Neural progenitor cell (in vitro differentiated cells): Measurements from ENCODE around the gene OGDH. TPM values are rescaled to one million over a fixed set of nuclear protein-coding genes. Genes with fewer than 3 reads are reported as not detected.

Experiments used
- DNase-seq: peaks from one replicate; pipeline ENCODE4 v3.0.0-alpha.2; 2016; ENCODE audit warnings: low spot score
- H2AFZ ChIP-seq: fragments of 200-600 bp; sonication (generic); replicated peaks from 2 replicates; pipeline ENCODE4 v1.6.1; 2016; ENCODE audit warnings: antibody characterized with exemption
- H3F3A ChIP-seq: fragments of 200-600 bp; sonication (generic); 2 replicates; pipeline ENCODE4 v1.6.1; 2016; ENCODE audit warnings: antibody characterized with exemption, low read depth
- H3K27ac ChIP-seq: fragments of 200-600 bp; sonication (generic); 2 replicates; pipeline ENCODE4 v1.5.1; 2016; ENCODE audit warnings: mild to moderate bottlenecking
- H3K27me3 ChIP-seq: fragments of 200-600 bp; sonication (generic); 2 replicates; pipeline ENCODE4 v1.6.1; 2016; ENCODE audit warnings: mild to moderate bottlenecking, moderate library complexity
- H3K36me3 ChIP-seq: fragments of 200-600 bp; sonication (generic); 2 replicates; pipeline ENCODE4 v1.5.1; 2016
- H3K4me1 ChIP-seq: fragments of 200-600 bp; sonication (generic); 2 replicates; pipeline ENCODE4 v1.6.1; 2016; ENCODE audit warnings: mixed run types
- H3K4me2 ChIP-seq: fragments of 200-600 bp; sonication (generic); 2 replicates; pipeline ENCODE4 v1.6.1; 2016
- H3K4me3 ChIP-seq: fragments of 200-600 bp; sonication (generic); 2 replicates; pipeline ENCODE4 v1.5.1; 2016
- H3K79me2 ChIP-seq: fragments of 200-600 bp; sonication (generic); 2 replicates; pipeline ENCODE4 v1.6.1; 2016; ENCODE audit warnings: low read depth
- H3K9ac ChIP-seq: fragments of 200-600 bp; sonication (generic); 2 replicates; pipeline ENCODE4 v1.6.1; 2016
- H3K9me3 ChIP-seq: fragments of 200-600 bp; sonication (generic); 2 replicates; pipeline ENCODE4 v1.5.1; 2016; ENCODE audit warnings: low read depth
- H4K20me1 ChIP-seq: fragments of 200-600 bp; sonication (generic); 2 replicates; pipeline ENCODE4 v1.6.1; 2016; ENCODE audit warnings: low read depth
- H3K27ac Mint-ChIP-seq: 3 replicates; pipeline ENCODE4 v1.8.0; 2021; ENCODE audit warnings: mixed read lengths
- H3K27me3 Mint-ChIP-seq: 2 replicates; pipeline ENCODE4 v1.8.0; 2022; ENCODE audit warnings: low read depth, mild to moderate bottlenecking, inconsistent platforms, moderate library complexity, mixed read lengths; ENCODE audit not compliant: insufficient read depth
- H3K36me3 Mint-ChIP-seq: 3 replicates; pipeline ENCODE4 v1.8.0; 2021; ENCODE audit warnings: mixed read lengths
- H3K4me1 Mint-ChIP-seq: 3 replicates; pipeline ENCODE4 v1.8.0; 2021; ENCODE audit warnings: mixed read lengths
- H3K4me3 Mint-ChIP-seq: 3 replicates; pipeline ENCODE4 v1.8.0; 2021; ENCODE audit warnings: mild to moderate bottlenecking, moderate library complexity, mixed read lengths
- H3K9me3 Mint-ChIP-seq: 3 replicates; pipeline ENCODE4 v1.8.0; 2020; ENCODE audit warnings: mixed read lengths
- CTCF ChIP-seq: fragments of 200-600 bp; sonication (generic); IDR thresholded peaks from 2 replicates; pipeline ENCODE4 v1.5.1; 2017; ENCODE audit warnings: antibody characterized with exemption, mild to moderate bottlenecking
- EZH2 ChIP-seq: fragments of 200-600 bp; sonication (generic); IDR thresholded peaks from 2 replicates; pipeline ENCODE4 v1.6.1; 2017; ENCODE audit warnings: antibody characterized with exemption, mild to moderate bottlenecking, moderate library complexity
- EZH2phosphoT487 ChIP-seq: fragments of 200-600 bp; sonication (generic); IDR thresholded peaks from 2 replicates; pipeline ENCODE4 v1.6.1; 2017; ENCODE audit warnings: antibody characterized with exemption
- total RNA-seq: library from RNA; depleted of rRNA; stranded (reverse); fragments of >200 nt; gene quantifications from 2 replicates; pipeline ENCODE4 v1.2.3, GENCODE V29; 2015; ENCODE audit warnings: low replicate concordance

The OGDH gene
- total RNA-seq, 1 donor from 2014 or later = 25.2 TPM

- no peak overlapping the region for H3K4me3 ChIP-seq
- H3K9ac ChIP-seq = no peak overlapping the region
- Mint-ChIP-seq H3K27me3 (peaks cover 5% of the 10 kb centered on the region), H3K27ac (no peak overlapping the region), H3K36me3 (peaks cover 9% of the 10 kb centered on the region), H3K9me3 (no peaks in the 10 kb centered on the region), H3K4me3 (no peak overlapping the region), H3K4me1 (peaks cover 26% of the 10 kb centered on the region)
- no peak for DNase-seq
- peaks cover 2% of the 10 kb centered on the region for H3F3A ChIP-seq
- H3K79me2 ChIP-seq = peaks cover 14% of the 10 kb centered on the region
- H4K20me1 ChIP-seq = peaks cover 6% of the 10 kb centered on the region
- no peak for TF ChIP-seq EZH2
- TF ChIP-seq EZH2phosphoT487 = no peak
- no peak for TF ChIP-seq CTCF
- no peaks in the 10 kb centered on the region for H3K9me3 ChIP-seq
- H3K4me1 ChIP-seq = peaks cover 7% of the 10 kb centered on the region
- H2AFZ ChIP-seq = no peak overlapping the region
- no peaks in the 10 kb centered on the region for H3K27me3 ChIP-seq
- H3K4me2 ChIP-seq = no peak overlapping the region
- H3K27ac ChIP-seq = no peak overlapping the region
- no peaks in the 10 kb centered on the region for H3K36me3 ChIP-seq
Observed at GRCh38 chr7:44632196-44632595, 25.8 kb downstream of the OGDH start.

GRCh38 chr7:44633254-44634186 is 27.1 kb downstream of the OGDH start:
- H3K27ac Mint-ChIP-seq = no peak overlapping the region
- Histone ChIP-seq H3K36me3 (no peaks in the 10 kb centered on the region), H3K4me1 (peaks cover 7% of the 10 kb centered on the region), H3K79me2 (peaks cover 5% of the 10 kb centered on the region), H3K27ac (no peak overlapping the region), H3F3A (peaks cover 2% of the 10 kb centered on the region), H3K4me2 (no peak overlapping the region), H3K27me3 (no peaks in the 10 kb centered on the region), H3K9ac (no peak overlapping the region), H4K20me1 (peaks cover 8% of the 10 kb centered on the region), H2AFZ (no peak overlapping the region), H3K9me3 (no peaks in the 10 kb centered on the region), H3K4me3 (no peak overlapping the region)
- H3K27me3 Mint-ChIP-seq = peaks cover 5% of the 10 kb centered on the region
- H3K9me3 Mint-ChIP-seq = no peaks in the 10 kb centered on the region
- H3K4me3 Mint-ChIP-seq = no peak overlapping the region
- peaks cover 11% of the 10 kb centered on the region for H3K36me3 Mint-ChIP-seq
- DNase-seq = no peak
- H3K4me1 Mint-ChIP-seq = peaks cover 33% of the 10 kb centered on the region
- no peak for TF ChIP-seq EZH2
- TF ChIP-seq CTCF = no peak
- no peak for TF ChIP-seq EZH2phosphoT487

GRCh38 chr7:44634187-44634838 is 27.9 kb downstream of the OGDH start:
- Mint-ChIP-seq H3K27ac (no peak overlapping the region), H3K9me3 (no peaks in the 10 kb centered on the region), H3K4me1 (peaks cover 41% of the 10 kb centered on the region), H3K36me3 (peaks cover 13% of the 10 kb centered on the region), H3K4me3 (no peak overlapping the region), H3K27me3 (peaks cover 2% of the 10 kb centered on the region)
- DNase-seq = no peak
- Histone ChIP-seq H3K9me3 (no peaks in the 10 kb centered on the region), H3K4me3 (no peak overlapping the region), H3K4me1 (peaks cover 7% of the 10 kb centered on the region), H3F3A (peaks cover 2% of the 10 kb centered on the region), H3K36me3 (no peaks in the 10 kb centered on the region), H4K20me1 (peaks cover 11% of the 10 kb centered on the region), H3K27me3 (no peaks in the 10 kb centered on the region), H3K27ac (no peak overlapping the region), H3K9ac (no peak overlapping the region), H2AFZ (no peak overlapping the region), H3K79me2 (no peaks in the 10 kb centered on the region), H3K4me2 (no peak overlapping the region)
- TF ChIP-seq EZH2 = no peak
- no peak for TF ChIP-seq EZH2phosphoT487
- no peak for TF ChIP-seq CTCF
